GM19468 (cell line): ENCODE measurements around the gene JDP2.

Experiments
- ATAC-seq: cut with Tn5 transposase; IDR thresholded peaks from one replicate; pipeline ENCODE4 v1.9.1; 2021; ENCODE audit warnings: mild to moderate bottlenecking, moderate library complexity, moderate number of reproducible peaks; ENCODE audit not compliant: unreplicated experiment; ENCODE audit errors: extremely low read depth

The JDP2 gene

DNA sequence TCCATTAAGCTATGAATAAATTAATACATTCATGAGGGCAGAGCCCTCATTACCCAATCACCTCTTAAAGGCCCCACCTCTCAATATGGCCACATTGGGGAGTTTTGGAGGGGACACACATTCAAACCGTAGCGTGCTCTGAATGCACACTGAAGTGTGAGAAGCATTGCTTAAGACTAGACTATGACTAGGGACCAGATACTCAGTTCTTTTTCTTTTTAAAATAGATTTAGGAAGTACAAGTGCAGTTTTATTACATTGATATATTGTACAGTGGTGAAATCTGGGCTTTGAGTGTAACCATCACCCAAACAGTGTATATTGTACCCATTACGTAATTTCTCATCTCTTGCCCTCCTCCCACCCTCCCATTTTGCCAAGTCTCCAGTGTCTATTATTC, 21.0 kb upstream of the JDP2 start:
- no peak for ATAC-seq

DNA sequence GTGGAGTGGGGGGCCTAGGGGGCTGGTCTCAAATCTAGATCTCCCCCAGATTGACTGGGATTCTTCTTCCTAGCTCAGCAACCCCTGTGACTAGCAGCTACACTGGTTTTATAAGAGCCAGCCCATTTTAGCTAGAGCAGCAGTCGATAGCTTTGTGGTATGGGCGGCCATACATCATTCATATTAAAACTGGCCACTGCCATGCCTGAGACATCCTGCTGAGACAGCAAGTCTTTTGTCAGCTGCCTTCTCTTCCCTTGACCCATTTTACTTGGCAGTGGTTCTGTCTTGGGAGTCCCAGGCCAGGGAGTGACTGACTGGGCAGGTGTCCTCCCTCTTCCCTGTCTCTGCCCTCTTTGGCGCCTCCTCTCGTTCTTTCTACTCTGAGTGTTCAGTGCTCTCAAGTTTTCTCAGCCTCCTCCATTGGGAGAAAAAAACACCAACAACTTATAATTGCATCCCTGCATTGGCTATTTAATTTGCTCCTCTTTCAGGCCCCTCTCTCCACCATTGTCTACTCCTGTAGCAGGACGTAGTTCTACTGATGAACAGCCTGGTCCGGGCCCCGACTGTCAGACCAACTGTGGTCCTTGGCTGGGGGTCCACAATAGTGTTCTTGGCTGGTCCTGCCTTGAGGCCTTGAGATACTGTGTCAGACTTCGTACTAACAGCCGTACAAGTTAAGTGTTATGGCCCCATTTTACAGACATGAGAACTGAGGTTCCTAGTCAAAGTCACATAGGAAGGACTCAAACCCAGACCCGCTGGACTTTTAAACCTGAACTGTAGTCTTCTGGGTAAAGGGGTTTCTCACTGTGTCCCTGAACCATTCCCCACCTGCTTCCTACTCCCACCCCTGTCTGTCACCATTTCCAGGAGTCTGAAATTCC, 18.3 kb upstream of the JDP2 start:
- ATAC-seq: no peak

DNA sequence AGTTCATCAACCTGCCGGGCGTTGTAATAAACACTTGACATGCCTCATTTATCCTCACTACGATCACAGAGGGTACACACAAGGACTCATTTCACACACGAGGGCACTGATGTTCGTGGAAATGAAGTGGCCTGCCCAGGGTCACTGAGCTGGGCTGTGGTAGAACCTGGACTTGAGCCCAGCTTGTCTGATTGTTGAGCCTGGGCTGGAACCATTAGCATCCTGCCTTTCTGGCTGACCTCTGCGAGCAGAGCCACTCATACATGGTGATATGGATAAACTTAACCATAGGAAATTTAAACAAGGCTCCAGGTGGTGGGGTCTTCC, 16.6 kb upstream of the JDP2 start:
- no peak for ATAC-seq

DNA sequence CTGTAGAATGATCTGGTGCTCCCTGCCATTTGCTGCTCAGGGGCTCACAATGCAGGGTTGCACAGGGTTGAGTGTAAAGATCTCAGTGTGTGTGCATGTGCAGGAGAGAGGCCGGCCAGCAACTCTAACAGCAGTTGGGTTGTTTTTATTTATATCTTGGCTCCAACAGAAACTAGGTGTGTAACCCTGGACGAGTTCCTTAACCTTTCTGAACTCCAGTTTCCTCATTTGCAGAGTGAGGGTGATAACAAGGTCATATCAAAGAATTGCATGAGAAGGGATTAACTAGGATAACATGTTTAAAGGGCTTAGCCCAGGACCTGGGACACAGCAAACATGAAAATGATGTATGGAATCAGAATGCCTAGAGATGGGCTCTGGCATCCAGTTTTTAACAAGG, 14.8 kb upstream of the JDP2 start:
- no peak for ATAC-seq

DNA sequence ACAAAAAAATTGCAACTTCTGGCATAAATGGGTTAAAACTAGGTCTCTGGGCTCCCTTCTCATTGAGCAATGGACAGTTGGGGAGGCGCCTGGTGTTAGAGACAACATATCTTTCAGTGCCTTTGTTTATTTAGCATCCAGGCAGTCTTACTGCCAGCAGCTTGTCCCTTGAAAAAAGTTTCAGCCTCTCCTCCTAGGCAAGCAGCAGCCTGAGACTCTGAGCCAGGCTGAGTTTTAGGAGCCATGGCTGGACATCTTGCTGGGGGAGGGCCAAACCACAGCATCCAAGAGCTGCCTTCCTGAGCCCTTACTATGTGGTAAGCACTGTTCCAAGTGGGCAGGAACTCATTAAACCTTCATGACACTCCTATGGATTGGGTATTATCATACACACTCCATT, 10.1 kb upstream of the JDP2 start:
- no peak for ATAC-seq

DNA sequence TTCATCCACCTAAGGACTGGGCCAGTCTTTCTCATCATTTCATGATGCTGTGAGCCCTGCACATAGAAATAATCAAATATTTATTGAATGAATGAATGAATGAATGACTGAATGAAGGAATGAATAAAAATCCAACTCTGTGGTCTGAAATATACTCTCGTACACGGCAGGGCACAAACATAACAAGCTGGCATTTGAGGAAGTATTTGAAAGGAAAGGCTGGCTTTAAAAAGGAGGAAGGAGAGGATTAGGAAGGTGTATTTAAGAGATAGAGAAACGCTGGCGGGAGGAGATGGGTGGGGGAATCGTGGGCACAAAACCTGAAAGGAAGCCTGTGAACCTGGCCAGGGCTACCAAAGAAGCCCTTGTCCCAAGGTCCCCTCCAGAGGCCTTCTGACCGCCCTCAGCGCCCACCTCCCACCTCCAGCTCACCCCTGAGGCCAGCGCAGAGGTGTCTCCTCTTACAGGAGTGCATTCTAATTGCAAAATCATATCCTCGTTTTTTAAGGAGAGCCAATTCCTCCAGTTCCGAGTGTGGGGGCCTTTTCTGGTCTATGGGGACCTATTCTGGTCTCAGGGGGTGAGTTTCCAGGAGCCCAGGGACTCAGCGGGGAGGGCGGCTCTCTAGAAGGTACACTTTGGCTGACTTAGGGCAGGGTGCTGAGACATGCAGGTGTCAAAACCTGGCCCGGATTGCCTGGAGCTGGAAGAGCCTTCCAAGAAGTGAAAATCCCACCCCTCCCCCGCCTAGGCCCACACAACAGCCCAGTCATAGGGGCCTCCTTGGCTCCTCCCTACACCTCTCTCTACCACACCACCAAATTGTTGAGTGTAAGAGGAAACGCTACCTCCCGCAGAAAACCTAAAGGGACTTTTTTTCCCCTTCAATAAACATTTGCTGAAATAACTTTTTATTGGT, 8.7 kb upstream of the JDP2 start:
- no peak for ATAC-seq

DNA sequence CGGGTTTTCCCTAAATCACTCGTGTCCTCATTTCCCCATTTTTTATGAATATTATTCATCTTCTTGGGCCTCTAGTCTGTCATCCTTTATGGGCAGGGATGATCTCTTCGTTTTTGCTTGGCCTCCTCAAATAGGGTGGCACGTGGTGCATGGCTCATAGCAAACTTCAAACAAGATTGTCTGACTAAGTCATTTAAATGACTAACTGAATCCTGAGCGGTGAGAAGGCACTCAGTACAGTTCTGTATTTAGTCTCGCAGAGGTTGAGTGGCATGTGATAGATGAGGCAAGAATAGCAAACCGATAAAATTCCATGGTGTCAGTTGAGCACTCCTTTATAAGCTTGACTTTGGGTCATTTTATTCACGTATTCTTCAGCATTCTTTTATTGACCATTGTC, 5.7 kb upstream of the JDP2 start:
- ATAC-seq: no peak

DNA sequence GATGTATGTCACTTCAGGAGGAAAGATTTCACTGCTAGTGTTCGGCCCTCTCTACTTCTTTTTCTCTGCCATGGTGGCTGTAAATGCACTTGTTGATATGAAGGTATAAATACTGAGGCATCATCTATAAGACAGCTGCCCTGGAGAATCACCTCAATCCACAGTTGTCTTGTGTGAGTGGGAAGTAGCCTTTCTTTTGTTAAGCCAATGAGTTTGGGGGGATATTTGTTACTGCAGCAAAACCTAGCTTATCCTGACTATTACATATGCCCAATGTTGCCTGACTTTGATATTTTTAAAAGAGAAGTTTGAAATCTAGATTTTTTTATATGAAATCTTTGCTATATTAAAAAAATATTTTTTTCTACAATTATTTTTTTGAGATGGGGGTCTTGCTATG, 3.3 kb upstream of the JDP2 start:
- ATAC-seq: no peak

DNA sequence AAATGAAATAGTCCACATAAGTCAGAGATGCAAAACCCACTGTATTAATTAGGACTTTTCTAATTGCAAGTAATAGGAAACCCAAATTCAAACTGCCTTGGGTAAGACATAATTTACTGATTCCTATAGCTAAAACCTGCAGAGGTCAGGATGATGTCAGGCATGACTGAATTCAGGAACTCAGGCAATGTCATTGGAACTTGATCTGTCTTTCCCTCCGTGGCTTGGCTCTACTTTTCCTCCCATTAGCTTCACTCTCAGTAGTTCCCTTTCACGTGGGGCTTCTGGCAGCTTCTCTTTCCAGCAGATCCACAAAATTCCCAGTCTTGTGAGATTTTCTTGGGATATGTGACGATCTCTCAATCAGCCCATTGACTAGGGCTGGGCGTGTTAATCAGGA, 2.4 kb upstream of the JDP2 start:
- ATAC-seq: no peak

DNA sequence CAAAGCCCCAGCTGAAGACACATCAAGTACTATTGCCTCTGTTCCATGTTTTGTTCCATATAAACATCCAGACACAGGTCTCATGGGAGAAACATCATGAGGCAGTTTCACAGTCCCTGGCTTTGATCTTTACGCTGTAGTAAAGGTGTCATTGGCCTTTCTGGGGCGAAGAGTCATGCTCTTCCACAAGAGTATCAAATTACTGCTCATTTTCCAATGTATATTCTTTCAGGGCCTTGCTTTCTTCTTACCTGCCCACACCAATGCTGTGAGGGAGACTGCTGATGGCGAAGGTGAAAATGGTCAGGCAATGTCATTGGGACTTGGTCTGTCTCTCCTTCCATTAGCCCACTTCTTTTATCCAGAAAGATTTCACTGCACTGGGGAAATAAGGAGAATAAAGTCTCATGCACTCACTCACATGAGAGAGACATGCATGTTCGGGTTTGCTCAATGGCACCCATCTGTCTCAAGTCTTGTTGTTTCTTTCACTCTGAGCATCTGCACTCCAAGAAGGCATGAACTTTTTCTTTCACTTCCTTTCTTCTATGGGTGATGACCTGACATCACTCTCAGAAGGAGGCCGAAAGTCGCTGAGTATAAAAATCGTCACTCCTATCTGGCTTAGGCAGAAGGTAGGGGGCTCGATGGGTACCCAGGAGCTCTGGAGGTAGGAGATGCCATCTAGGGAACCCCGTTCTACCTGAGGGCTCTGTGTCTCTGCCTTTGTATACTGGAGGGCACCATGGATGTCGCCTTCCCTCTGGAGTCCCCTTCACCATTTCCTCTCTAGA, 1.3 kb upstream of the JDP2 start:
- peak; percentile 47 for ATAC-seq

DNA sequence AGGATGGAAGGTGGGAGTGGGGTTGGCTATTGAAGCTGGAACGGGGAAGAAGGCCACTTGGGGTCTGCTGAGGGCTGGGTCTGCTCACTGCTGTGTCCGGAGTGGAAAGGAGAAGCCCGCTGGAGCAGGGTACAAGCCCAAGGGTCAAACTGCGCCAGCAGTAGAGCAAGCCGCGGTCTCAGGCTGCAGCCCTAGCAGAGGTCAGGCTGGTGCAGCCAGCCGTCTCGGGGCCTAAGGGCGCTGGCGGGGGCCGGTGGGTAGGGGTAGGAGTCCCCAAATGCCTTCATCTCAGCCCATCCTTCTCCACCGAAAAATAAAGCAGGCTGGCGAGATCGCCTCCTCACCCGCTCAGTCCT, 718 bp upstream of the JDP2 start:
- ATAC-seq: no peak

DNA sequence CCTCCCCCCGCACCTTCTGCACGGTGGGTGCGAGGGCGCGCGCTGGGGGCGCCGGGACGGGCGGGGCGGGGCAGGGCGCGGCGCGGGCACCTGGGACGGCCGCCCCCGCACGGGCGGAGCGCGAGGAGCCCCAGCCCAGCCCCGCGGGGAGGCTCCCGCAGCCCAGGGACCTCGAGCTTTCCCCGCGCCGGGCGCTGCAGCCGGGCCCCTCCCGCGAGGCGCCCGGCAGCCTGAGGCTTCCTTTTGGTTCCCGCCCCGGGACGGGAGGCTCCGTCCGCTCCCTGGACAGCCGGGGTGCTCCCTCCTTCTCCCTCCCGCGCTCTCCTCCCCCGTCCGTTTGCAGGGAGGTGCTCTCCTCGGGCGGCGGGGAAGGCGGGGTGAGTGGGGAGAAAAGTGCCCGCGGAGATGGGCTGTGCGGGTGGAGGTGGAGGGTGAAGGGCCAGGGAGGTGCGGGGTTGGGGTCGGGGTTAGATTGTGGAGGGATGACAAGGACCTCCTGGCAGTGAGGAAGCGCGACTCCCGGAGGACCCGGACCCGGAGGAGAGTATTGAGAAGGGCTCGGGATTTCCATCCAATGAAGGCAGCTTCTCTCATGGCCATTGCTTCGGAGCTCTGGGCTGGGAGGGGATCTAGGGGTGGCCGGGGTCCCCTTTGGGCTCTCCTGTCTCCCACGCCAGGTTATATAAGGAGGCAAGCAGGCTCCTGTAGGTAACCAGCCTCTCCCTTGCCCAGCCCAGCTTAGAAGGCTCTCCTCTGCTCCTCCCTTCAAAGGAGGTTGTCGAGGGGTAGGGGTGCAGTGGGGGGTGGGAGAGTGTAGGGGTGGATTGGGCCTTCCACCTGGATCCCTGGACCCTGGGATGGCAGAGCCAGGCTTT, 645 bp downstream of the JDP2 start:
- no peak for ATAC-seq

DNA sequence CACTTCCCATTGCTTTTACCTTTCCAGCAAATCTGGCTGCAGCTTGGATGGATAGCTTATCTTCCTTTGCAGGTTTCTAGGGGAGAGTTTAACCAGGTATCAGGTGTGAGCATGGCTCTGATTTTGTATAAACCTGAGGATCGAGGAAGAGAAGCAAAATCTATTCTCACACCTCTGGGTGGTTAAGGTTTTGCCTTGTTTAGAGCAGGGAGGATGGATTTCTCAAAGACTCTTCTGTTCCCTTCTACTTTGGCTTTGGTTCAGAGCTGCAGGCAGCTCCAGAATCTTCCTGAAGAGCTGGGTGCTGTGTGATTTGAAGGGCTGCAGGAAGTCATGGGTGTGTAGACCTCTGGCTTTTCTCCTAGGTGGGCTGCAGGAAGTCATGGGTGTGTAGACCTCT, 1.7 kb downstream of the JDP2 start:
- no peak for ATAC-seq

DNA sequence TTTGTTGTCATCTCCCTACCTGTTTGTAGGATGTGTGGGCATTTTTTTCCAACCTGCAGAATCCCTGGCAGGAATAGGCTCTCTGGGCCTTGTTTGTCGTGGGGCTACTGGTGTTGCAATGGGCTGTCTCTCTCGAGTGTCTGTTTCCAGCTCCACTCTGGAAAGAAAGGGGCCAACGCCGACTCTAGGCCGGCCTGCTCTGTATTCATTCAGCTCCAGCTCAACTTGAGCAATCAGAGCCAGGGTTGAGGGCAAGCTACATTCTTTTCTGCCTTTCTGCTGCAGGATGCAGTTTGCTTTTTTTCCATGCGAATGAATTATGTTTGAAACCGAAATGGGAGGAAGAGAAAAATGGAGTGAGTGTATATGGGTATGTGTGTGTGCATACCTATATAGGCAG, 2.3 kb downstream of the JDP2 start:
- ATAC-seq: no peak

DNA sequence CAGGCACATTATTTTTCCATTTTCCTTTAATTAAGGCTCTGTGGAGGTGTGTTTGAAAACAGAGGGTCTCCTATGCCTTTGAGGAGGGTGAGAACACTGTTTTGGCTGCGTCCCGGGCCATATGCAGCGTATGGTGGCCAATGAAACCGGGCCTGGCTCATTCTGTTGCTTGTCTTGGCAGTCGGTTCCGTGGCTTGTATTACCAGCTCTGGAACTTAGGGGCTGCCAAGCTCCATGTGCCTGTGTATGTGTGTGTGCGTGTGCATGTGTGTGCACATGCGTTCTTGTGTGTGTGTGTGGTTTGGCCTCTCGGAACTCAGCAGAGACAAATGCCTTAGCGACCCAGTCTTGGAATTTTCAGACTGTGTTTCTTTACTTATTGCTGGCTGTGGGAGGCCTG, 2.7 kb downstream of the JDP2 start:
- no peak for ATAC-seq

DNA sequence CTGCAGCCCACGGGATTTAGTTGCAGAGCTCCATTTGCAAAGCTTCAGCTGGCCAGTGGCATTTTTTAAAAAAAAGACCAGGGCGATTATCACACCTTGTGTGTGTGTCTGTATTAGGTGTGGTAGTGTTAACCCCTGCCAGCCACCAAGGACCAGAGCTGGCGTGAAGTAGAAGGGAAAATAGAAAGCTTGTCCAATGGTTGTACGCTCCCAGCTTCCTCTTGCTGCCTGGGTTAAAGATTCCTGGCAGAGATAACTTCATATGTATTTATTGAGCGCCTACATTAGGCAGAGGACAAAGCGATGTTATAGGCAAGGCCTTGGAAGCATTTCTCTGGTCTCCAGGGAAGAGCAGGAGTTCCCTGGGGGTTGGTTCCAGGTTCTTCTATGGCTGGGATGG, 3.2 kb downstream of the JDP2 start:
- no peak for ATAC-seq

DNA sequence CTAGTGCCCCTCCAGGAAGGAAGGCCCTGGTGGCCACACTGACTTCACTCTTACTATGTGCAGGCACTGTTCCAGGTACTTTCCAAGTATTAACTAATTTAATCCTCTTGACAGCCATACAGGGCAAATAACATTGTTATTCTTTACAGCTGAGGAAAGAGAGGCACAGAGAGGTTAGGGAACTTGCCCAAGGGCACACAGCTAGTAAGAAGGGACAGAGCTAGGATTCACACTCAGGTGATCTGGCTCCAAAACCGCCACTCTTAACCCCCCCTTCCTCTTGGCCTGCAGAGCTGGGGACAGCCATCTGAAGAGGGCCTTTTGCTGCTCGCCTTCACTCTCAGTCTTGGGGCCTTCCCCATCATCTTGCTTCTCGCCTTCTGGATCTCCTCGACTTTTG, 4.0 kb downstream of the JDP2 start:
- ATAC-seq: no peak

DNA sequence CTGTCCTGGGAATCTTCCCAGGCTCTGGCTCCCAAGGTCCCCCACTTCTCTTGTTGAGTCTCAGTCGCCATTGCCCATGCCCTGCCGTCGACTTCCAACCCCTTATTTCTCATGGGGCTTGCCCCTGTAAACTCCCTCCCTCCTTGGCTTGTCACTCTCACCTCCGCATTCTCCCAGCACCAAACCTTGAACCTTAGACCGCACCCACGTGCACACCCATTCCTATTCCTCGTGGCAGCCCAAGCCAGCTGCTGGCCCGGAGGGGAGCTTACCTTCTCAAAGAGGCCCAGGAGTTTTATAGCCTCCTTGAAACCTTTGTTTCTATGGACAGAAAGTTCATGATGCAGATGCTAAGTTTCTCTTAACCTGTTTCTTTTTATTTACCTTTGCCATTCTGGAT, 4.6 kb downstream of the JDP2 start:
- no peak for ATAC-seq

DNA sequence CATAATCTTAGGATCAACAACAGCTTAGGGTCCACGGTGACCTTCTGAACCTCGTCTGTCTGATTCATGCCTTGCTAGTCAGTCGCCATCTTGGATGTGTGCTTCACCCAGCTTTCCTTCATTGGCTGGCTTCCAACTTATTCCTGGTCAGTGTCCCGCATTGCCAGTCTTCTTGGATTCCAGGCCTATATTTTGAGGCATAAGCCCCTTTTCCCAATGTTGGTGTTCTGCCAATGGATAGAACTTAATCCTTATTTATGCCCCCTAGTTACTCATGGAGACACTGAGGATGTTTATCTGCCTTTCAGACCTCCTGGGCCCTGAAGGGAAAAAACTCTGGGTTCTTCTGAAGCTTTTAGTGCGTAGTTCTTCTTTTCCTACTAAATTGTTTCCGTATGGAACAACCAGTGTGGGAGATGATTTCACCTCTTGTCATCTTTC, 5.8 kb downstream of the JDP2 start:
- no peak for ATAC-seq
